ENCODE data around the gene PCLO. TPM values are rescaled to one million over a fixed set of nuclear protein-coding genes. Genes with fewer than 3 reads are reported as not detected.
A peak's percentile ranks its signal among the peaks of the same experiment; 100 is the strongest.

Gene PCLO, protein sequence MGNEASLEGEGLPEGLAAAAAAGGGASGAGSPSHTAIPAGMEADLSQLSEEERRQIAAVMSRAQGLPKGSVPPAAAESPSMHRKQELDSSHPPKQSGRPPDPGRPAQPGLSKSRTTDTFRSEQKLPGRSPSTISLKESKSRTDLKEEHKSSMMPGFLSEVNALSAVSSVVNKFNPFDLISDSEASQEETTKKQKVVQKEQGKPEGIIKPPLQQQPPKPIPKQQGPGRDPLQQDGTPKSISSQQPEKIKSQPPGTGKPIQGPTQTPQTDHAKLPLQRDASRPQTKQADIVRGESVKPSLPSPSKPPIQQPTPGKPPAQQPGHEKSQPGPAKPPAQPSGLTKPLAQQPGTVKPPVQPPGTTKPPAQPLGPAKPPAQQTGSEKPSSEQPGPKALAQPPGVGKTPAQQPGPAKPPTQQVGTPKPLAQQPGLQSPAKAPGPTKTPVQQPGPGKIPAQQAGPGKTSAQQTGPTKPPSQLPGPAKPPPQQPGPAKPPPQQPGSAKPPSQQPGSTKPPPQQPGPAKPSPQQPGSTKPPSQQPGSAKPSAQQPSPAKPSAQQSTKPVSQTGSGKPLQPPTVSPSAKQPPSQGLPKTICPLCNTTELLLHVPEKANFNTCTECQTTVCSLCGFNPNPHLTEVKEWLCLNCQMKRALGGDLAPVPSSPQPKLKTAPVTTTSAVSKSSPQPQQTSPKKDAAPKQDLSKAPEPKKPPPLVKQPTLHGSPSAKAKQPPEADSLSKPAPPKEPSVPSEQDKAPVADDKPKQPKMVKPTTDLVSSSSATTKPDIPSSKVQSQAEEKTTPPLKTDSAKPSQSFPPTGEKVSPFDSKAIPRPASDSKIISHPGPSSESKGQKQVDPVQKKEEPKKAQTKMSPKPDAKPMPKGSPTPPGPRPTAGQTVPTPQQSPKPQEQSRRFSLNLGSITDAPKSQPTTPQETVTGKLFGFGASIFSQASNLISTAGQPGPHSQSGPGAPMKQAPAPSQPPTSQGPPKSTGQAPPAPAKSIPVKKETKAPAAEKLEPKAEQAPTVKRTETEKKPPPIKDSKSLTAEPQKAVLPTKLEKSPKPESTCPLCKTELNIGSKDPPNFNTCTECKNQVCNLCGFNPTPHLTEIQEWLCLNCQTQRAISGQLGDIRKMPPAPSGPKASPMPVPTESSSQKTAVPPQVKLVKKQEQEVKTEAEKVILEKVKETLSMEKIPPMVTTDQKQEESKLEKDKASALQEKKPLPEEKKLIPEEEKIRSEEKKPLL (N-terminal part only)
- 6.7 and 9.5 TPM in 2 replicates for total RNA-seq (ENCODE audit: low replicate concordance)
- long read RNA-seq, partial matches to known transcripts: 3 of 5 reads
- long read RNA-seq, other reads (novel, unspliced or antisense): 2 of 5 reads

DNA sequence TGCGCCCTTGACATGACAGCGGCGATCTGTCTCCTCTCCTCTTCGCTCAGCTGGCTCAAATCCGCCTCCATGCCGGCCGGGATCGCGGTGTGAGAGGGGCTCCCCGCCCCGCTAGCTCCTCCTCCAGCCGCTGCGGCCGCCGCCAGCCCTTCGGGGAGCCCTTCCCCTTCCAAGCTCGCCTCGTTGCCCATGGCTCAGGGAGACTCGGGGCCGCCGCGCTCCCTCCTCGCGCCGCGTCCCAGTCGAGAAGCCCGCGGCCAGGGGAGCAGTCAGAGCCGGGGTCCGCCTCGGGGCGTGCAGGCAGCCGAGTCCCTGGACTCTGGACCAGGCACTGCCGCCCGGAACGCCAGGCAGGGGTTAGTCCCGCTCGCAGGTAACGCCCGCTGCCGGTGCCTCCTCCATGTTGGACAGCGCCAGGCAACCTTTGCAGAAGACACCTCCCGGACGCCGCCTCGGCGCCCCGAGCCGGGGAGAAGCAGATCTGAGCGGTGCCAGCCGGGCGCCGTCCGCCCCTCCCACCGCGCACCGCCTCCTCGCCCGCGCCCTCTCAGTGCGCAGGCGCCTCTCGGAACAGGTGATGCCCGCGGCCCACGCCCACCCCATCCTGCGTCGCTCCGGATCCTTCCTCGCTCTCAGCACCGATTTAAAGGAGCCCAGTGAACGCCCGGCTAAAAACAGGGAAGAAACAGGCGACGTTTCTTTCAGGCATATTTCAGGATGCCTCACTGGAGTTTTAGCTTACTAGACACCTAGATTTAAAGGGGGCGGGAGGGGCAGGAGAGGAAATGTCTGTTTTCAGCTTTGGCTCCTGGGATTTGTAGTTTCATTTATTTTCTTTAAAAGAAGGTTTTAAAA, at the start of gene PCLO:
Gene PCLO, minus strand, starts transcription at position 483 of the 855 bp plus-strand sequence. Its CDS starts 292 bp downstream, at position 191.
- TF ChIP-seq, protein P1, sequence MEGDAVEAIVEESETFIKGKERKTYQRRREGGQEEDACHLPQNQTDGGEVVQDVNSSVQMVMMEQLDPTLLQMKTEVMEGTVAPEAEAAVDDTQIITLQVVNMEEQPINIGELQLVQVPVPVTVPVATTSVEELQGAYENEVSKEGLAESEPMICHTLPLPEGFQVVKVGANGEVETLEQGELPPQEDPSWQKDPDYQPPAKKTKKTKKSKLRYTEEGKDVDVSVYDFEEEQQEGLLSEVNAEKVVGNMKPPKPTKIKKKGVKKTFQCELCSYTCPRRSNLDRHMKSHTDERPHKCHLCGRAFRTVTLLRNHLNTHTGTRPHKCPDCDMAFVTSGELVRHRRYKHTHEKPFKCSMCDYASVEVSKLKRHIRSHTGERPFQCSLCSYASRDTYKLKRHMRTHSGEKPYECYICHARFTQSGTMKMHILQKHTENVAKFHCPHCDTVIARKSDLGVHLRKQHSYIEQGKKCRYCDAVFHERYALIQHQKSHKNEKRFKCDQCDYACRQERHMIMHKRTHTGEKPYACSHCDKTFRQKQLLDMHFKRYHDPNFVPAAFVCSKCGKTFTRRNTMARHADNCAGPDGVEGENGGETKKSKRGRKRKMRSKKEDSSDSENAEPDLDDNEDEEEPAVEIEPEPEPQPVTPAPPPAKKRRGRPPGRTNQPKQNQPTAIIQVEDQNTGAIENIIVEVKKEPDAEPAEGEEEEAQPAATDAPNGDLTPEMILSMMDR (conservative IDR thresholded peaks at IDR 0.05): no peak
- no peaks in the 10 kb centered on the region for H3K36me3 Mint-ChIP-seq
- peaks cover 10% of the 10 kb centered on the region for H3K4me1 Mint-ChIP-seq (ENCODE audit: unreplicated experiment)
- H3K4me3 Mint-ChIP-seq: peak within 1 kb of the TSS; percentile 92
- H3K27ac Mint-ChIP-seq: peak within 1 kb of the TSS; percentile 71
- DNase-seq (ENCODE audit: extremely low spot score, unreplicated experiment): peak; percentile 90
- no peaks in the 10 kb centered on the region for H3K27me3 Mint-ChIP-seq
- no peaks in the 10 kb centered on the region for H3K9me3 Mint-ChIP-seq

DNA sequence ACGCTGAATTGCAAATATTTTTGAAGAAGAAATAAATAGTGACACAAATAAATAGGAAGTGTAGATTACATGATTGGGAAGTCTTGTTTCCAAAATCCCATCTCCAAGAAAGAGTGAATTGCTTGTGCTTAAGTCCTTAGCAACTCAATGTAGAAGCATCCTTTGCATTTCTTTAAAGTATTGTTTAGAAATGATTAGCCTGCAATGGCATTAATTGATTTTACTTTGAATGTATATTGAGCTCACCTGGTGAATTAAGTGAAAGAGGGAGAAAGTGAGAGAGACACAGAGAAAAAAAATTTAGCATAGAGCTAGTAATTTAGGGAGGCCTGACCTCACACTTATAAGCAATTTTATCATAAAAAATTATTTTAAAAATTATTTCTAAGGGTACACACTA, 49.0 kb upstream of the PCLO start:
- H3K27ac Mint-ChIP-seq: no peak overlapping the region
- H3K4me1 Mint-ChIP-seq (ENCODE audit: unreplicated experiment): no peaks in the 10 kb centered on the region
- DNase-seq (ENCODE audit: extremely low spot score, unreplicated experiment): no peak
- TF ChIP-seq, protein P1 (conservative IDR thresholded peaks at IDR 0.05): no peak
- H3K9me3 Mint-ChIP-seq: no peaks in the 10 kb centered on the region
- H3K27me3 Mint-ChIP-seq: no peaks in the 10 kb centered on the region
- H3K4me3 Mint-ChIP-seq: no peak overlapping the region
- H3K36me3 Mint-ChIP-seq: no peaks in the 10 kb centered on the region

DNA sequence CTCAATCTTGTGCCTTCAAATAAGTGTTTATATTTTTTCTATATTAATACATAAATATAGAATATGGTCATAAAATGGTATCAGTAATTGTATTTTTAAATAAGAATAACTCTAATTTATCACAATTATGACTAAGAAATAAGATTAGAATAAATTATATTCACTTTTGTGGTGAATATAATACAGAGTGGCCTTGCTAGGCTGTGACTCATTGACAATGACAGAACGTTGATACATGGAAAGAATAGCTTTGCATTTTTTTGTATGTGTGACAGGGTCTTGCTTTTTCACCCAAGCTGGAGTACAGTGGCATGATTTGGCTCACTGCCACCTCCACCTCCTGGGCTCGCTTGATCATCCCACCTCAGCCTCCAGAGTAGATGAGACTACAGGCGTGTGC, 47.8 kb upstream of the PCLO start:
- no peak overlapping the region for H3K27ac Mint-ChIP-seq
- TF ChIP-seq, protein P1 (conservative IDR thresholded peaks at IDR 0.05): no peak
- H3K9me3 Mint-ChIP-seq: no peaks in the 10 kb centered on the region
- H3K27me3 Mint-ChIP-seq: no peaks in the 10 kb centered on the region
- H3K36me3 Mint-ChIP-seq: no peaks in the 10 kb centered on the region
- DNase-seq (ENCODE audit: extremely low spot score, unreplicated experiment): no peak
- H3K4me3 Mint-ChIP-seq: no peak overlapping the region
- H3K4me1 Mint-ChIP-seq (ENCODE audit: unreplicated experiment): no peaks in the 10 kb centered on the region

GRCh38 chr7:83204715-83205114, 42.0 kb upstream of the PCLO start:
- Mint-ChIP-seq H3K9me3 (no peaks in the 10 kb centered on the region), H3K36me3 (no peaks in the 10 kb centered on the region), H3K4me1 (ENCODE audit: unreplicated experiment) (no peaks in the 10 kb centered on the region), H3K27me3 (no peaks in the 10 kb centered on the region), H3K27ac (no peak overlapping the region), H3K4me3 (no peak overlapping the region)
- TF ChIP-seq, protein P1 (conservative IDR thresholded peaks at IDR 0.05): no peak
- DNase-seq (ENCODE audit: extremely low spot score, unreplicated experiment): no peak

Measured in type B pancreatic cell (in vitro differentiated cells).